T-cell (primary cell): ENCODE results near the gene TAC3. TPM values are rescaled to one million over a fixed set of nuclear protein-coding genes. Genes with fewer than 3 reads are reported as not detected.
A peak's percentile ranks its signal among the peaks of the same experiment; 100 is the strongest.

Source experiments
- ATAC-seq, 4 experiments: fragments of 200-7000 bp in 3 of 4; fragments of 150-1000 bp in 1 of 4; cut with Tn5 transposase; replicated peaks in 1 of 4; 1 replicate in 3 of 4; 2 replicates in 1 of 4; pipeline ENCODE4 v1.10.0; 2021; ENCODE audit warnings: moderate library complexity in 3 of 4, mild to moderate bottlenecking in 2 of 4, moderate number of reproducible peaks in 1 of 4
- CTCF ChIA-PET, 2 donors: fragments of 300-600 bp; sonication (Branson Sonifier 250); formaldehyde crosslinking; loops; one replicate each; lab custom pipeline; 2022; ENCODE audit warnings: antibody characterized with exemption in 2 of 2; lab: Charles Lee
- POLR2A ChIA-PET, 2 donors: fragments of 300-600 bp; sonication (Branson Sonifier 250); formaldehyde crosslinking; loops; one replicate each; lab custom pipeline; 2022; ENCODE audit warnings: antibody characterized with exemption in 2 of 2; lab: Charles Lee
- DNase-seq, 35 experiments: peaks; one replicate each; pipeline versions ENCODE4 v3.0.0 to v3.0.0-alpha.2; 2013 to 2023
- H3K27ac ChIP-seq: one replicate; pipeline ENCODE4 v1.5.1; 2013; ENCODE audit warnings: low read length
- H3K27me3 ChIP-seq, 2 experiments: replicated peaks in 1 of 2; 1 replicate in 1 of 2; 2 replicates in 1 of 2; pipeline versions ENCODE4 v1.6.1 to v1.7.0; 2013; ENCODE audit warnings: low read length in 1 of 2, mixed read lengths in 1 of 2; ENCODE audit not compliant: control insufficient read depth in 2 of 2, insufficient read depth in 2 of 2; ENCODE audit errors: extremely low read depth in 1 of 2
- H3K36me3 ChIP-seq, 2 donors: 1 replicate in 1 of 2; 2 replicates in 1 of 2; pipeline versions ENCODE4 v1.6.1 to v1.7.0; 2013; ENCODE audit warnings: low read length in 1 of 2; ENCODE audit not compliant: control insufficient read depth in 2 of 2, insufficient read depth in 1 of 2; ENCODE audit errors: extremely low read depth in 1 of 2
- H3K4me1 ChIP-seq, 2 experiments: 1 replicate in 1 of 2; 2 replicates in 1 of 2; pipeline versions ENCODE4 v1.6.1 to v1.7.0; 2013; ENCODE audit warnings: low read length in 2 of 2, mixed read lengths in 1 of 2; ENCODE audit not compliant: insufficient read depth in 2 of 2, control insufficient read depth in 1 of 2; ENCODE audit errors: extremely low read depth in 1 of 2
- H3K4me3 ChIP-seq, 2 donors: 1 replicate in 1 of 2; 2 replicates in 1 of 2; pipeline versions ENCODE4 v1.5.1 to v1.7.0; 2013; ENCODE audit warnings: mild to moderate bottlenecking in 2 of 2, low read length in 1 of 2, moderate library complexity in 1 of 2; ENCODE audit not compliant: control insufficient read depth in 1 of 2; ENCODE audit errors: extremely low read depth in 1 of 2
- H3K9me3 ChIP-seq: 2 replicates; pipeline ENCODE4 v1.7.0; 2013
- H3K27ac Mint-ChIP-seq, 2 donors: one replicate each; pipeline ENCODE4 v1.8.0; 2020 to 2021; ENCODE audit warnings: mild to moderate bottlenecking in 2 of 2, mixed read lengths in 2 of 2
- H3K27me3 Mint-ChIP-seq, 2 donors: one replicate each; pipeline ENCODE4 v1.8.0; 2021 to 2022; ENCODE audit warnings: mixed read lengths in 2 of 2
- H3K36me3 Mint-ChIP-seq: one replicate; pipeline ENCODE4 v1.8.0; 2021; ENCODE audit warnings: mixed read lengths
- H3K4me1 Mint-ChIP-seq, 3 donors: one replicate each; pipeline ENCODE4 v1.8.0; 2020 to 2022; ENCODE audit warnings: mixed read lengths in 3 of 3, mild to moderate bottlenecking in 1 of 3
- H3K4me3 Mint-ChIP-seq, 3 donors: one replicate each; pipeline ENCODE4 v1.8.0; 2020 to 2022; ENCODE audit warnings: mild to moderate bottlenecking in 3 of 3, mixed read lengths in 3 of 3, moderate library complexity in 3 of 3
- H3K9me3 Mint-ChIP-seq, 3 donors: one replicate each; pipeline ENCODE4 v1.8.0; 2020 to 2022; ENCODE audit warnings: mixed read lengths in 3 of 3
- WGBS: methylation state at CpG from one replicate; pipeline ENCODE4 v1.1.5; 2013; ENCODE audit warnings: missing lambda C conversion rate; ENCODE audit not compliant: insufficient coverage; 5-methylcytosine and 5-hydroxymethylcytosine counted together
- total RNA-seq, 35 experiments: library from RNA in 6 of 35; stranded (reverse) in 6 of 35; fragments of 120-200 nt in 1 of 35; gene quantifications; one replicate each; pipeline versions ENCODE4 v1.2.1 to v1.2.4 and lab custom pipeline; 2013 to 2026

The TAC3 gene
- total RNA-seq, 5 donors from 2014 or later (not counting 1 experiment from before 2014, with no cell fraction given) = 0.55 to 0.63 TPM; not detected in 3

GRCh38 chr12:56991319-56992246, 24.7 kb downstream of the TAC3 start:
- peaks cover 9 to 15% (median 13%) of the 10 kb centered on the region in 3 donors for H3K4me1 Mint-ChIP-seq
- peaks cover 3 to 7% of the 10 kb centered on the region in 2 donors for H3K36me3 ChIP-seq
- H3K9me3 Mint-ChIP-seq = no peaks in the 10 kb centered on the region
- H3K27ac ChIP-seq = no peak overlapping the region
- no peaks in the 10 kb centered on the region for H3K27me3 Mint-ChIP-seq
- ChIA-PET CTCF (no interaction called here), POLR2A (interaction anchor here in 1 of 2 donors (0.7 kb wide), 1 partner anchor 45 kb away, joined by 4 read pairs; no protein-coding TSS in a partner anchor)
- peaks cover 11% of the 10 kb centered on the region for H3K36me3 Mint-ChIP-seq
- no peak overlapping the region for H3K4me3 Mint-ChIP-seq
- no peak overlapping the region for H3K27ac Mint-ChIP-seq
- no peaks in the 10 kb centered on the region for H3K9me3 ChIP-seq
- 36% methylated on average over 2 of the region's 8 CpGs for WGBS
- H3K4me3 ChIP-seq = no peak overlapping the region
- DNase-seq (no peak), ATAC-seq (no peak)
- no peaks in the 10 kb centered on the region for H3K27me3 ChIP-seq
- peaks cover 0 to 14% of the 10 kb centered on the region in 2 experiments for H3K4me1 ChIP-seq

- Histone ChIP-seq H3K27me3 (no peaks in the 10 kb centered on the region), H3K36me3 (peaks cover 3 to 5% of the 10 kb centered on the region in 2 donors), H3K4me1 (peaks cover 0 to 14% of the 10 kb centered on the region in 2 experiments), H3K9me3 (no peaks in the 10 kb centered on the region), H3K4me3 (no peak overlapping the region), H3K27ac (no peak overlapping the region)
- Mint-ChIP-seq H3K4me1 (peaks cover 9 to 15% (median 15%) of the 10 kb centered on the region in 3 donors), H3K4me3 (no peak overlapping the region), H3K27me3 (no peaks in the 10 kb centered on the region), H3K9me3 (no peaks in the 10 kb centered on the region), H3K36me3 (peaks cover 3% of the 10 kb centered on the region), H3K27ac (no peak overlapping the region)
- DNase-seq (no peak), ATAC-seq (no peak)
- WGBS = 73% methylated on average over 4 of the region's 7 CpGs
- ChIA-PET POLR2A (no interaction called here), CTCF (no interaction called here)
Observed at GRCh38 chr12:56990648-56991318, 25.5 kb downstream of the TAC3 start.

- ChIA-PET CTCF (no interaction called here), POLR2A (no interaction called here)
- no peak overlapping the region for H3K4me3 ChIP-seq
- H3K36me3 ChIP-seq = no peaks in the 10 kb centered on the region
- Mint-ChIP-seq H3K27ac (no peak overlapping the region), H3K4me1 (peaks cover 9 to 15% (median 15%) of the 10 kb centered on the region in 3 donors), H3K27me3 (no peaks in the 10 kb centered on the region), H3K4me3 (no peak overlapping the region), H3K9me3 (no peaks in the 10 kb centered on the region), H3K36me3 (no peaks in the 10 kb centered on the region)
- 83% methylated on average over 1 of the region's 7 CpGs for WGBS
- no peak overlapping the region for H3K27ac ChIP-seq
- H3K27me3 ChIP-seq = no peaks in the 10 kb centered on the region
- H3K9me3 ChIP-seq = no peaks in the 10 kb centered on the region
- H3K4me1 ChIP-seq = peaks cover 0 to 14% of the 10 kb centered on the region in 2 experiments
- no peak for ATAC-seq
- no peak for DNase-seq
Observed at GRCh38 chr12:56989861-56990610, 26.3 kb downstream of the TAC3 start.

GRCh38 chr12:56988207-56988739, 28.1 kb downstream of the TAC3 start:
- ChIA-PET POLR2A (interaction anchor here in 1 of 2 donors (0.6 kb wide), 1 partner anchor 237 kb away, joined by 3 read pairs; no protein-coding TSS in a partner anchor), CTCF (interaction anchor here (0.5 to 2.4 kb wide), 7 partner anchors 17 to 231 kb away, joined by 3 to 13 read pairs (median 4); no protein-coding TSS in a partner anchor)
- H3K4me3 ChIP-seq = no peak overlapping the region
- H3K27ac ChIP-seq = no peak overlapping the region
- H3K36me3 ChIP-seq = no peaks in the 10 kb centered on the region
- no peaks in the 10 kb centered on the region for H3K27me3 ChIP-seq
- no CpG with 5 or more reads among the region's 5 CpGs for WGBS
- Mint-ChIP-seq H3K27me3 (no peaks in the 10 kb centered on the region), H3K9me3 (no peaks in the 10 kb centered on the region), H3K36me3 (no peaks in the 10 kb centered on the region), H3K27ac (no peak overlapping the region), H3K4me1 (peaks cover 9 to 15% (median 15%) of the 10 kb centered on the region in 3 donors), H3K4me3 (no peak overlapping the region)
- peaks cover 0 to 14% of the 10 kb centered on the region in 2 experiments for H3K4me1 ChIP-seq
- no peaks in the 10 kb centered on the region for H3K9me3 ChIP-seq
- DNase-seq (no peak), ATAC-seq (no peak)

GRCh38 chr12:56987551-56988053, 28.7 kb downstream of the TAC3 start:
- H3K9me3 ChIP-seq = no peaks in the 10 kb centered on the region
- DNase-seq = peak in 34 of 35 experiments; percentile 41 to 83 (median 66)
- H3K4me1 ChIP-seq = peaks cover 0 to 14% of the 10 kb centered on the region in 2 experiments
- Mint-ChIP-seq H3K4me1 (peaks cover 9 to 15% (median 15%) of the 10 kb centered on the region in 3 donors), H3K4me3 (peak overlapping the region in 1 of 3 donors; percentile 46), H3K9me3 (no peaks in the 10 kb centered on the region), H3K27ac (no peak overlapping the region), H3K27me3 (no peaks in the 10 kb centered on the region), H3K36me3 (no peaks in the 10 kb centered on the region)
- H3K36me3 ChIP-seq = no peaks in the 10 kb centered on the region
- ChIA-PET CTCF (interaction anchor here (0.6 to 2.4 kb wide), 5 partner anchors 17 to 230 kb away, joined by 4 to 13 read pairs (median 11); no protein-coding TSS in a partner anchor), POLR2A (interaction anchor here in 1 of 2 donors (0.6 kb wide), 1 partner anchor 236 kb away, joined by 3 read pairs; no protein-coding TSS in a partner anchor)
- peak; percentile 78 to 80 (median 80) for ATAC-seq
- no peak overlapping the region for H3K27ac ChIP-seq
- no peak overlapping the region for H3K4me3 ChIP-seq
- WGBS = 100% methylated on average over 2 of the region's 11 CpGs
- H3K27me3 ChIP-seq = no peaks in the 10 kb centered on the region
